Activated gamma-delta T cell treated with Interleukin-2 at 50 U/mL for 16 hours (primary cell): ENCODE results near the gene MARF1.
"Not testable (repeated sequence)": the region's sequence is repeated elsewhere in the genome, so short reads cannot be mapped to it uniquely, and the experiment has no call there.

Experiments used
- DNase-seq: peaks from one replicate; pipeline ENCODE4 v3.0.0-alpha.2; 2020

Gene MARF1

GRCh38 chr16:15620611-15621195, 22.3 kb downstream of the MARF1 start:
- DNase-seq: no peak

DNA sequence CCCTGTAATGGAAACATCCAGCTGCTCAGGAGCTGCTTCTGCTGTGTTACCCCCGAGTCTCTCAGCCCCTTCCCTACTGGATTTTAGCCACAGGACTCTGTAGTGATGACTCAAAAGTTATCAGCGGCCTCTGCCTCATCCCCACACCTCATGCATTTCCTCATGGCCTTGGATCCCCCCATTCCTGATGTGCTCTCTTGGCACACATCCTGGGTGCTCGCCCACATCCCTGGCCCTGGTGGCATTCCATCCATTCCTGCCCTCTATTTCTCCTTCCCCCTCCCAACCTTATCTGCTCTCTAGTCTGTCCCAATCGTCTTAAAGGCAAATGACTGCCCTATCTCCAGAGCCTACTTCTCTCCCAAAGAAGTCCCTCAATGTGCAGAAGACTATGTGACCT, 24.6 kb downstream of the MARF1 start:
- no peak for DNase-seq

- DNase-seq: no peak
Observed at GRCh38 chr16:15617901-15618300, 25.1 kb downstream of the MARF1 start.

- DNase-seq: no peak
Observed at GRCh38 chr16:15616475-15617165, 26.3 kb downstream of the MARF1 start.

DNA sequence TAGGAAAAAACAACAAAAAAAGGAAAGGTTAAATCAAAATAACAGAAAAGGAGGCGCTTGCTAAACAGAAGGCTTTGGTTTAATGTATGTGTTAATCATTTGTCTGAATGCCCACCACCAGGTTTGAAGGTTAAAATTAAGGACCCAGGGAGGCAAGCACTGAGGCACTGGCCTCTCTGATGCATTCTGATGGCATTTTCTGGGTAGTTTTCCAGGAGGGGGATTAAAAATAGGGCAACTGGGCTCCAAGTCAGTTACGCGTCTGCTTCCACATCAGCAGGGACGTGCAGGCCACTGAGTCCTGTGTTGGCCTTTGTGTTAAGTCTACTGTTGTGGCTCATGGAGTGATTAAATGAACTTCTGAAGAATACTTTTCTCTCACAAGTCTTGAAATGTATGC, 26.9 kb downstream of the MARF1 start:
- DNase-seq: no peak

- DNase-seq: no peak
Observed at GRCh38 chr16:15613676-15614075, 29.3 kb downstream of the MARF1 start.

GRCh38 chr16:15611610-15612009, 31.3 kb downstream of the MARF1 start:
- DNase-seq: no peak

DNA sequence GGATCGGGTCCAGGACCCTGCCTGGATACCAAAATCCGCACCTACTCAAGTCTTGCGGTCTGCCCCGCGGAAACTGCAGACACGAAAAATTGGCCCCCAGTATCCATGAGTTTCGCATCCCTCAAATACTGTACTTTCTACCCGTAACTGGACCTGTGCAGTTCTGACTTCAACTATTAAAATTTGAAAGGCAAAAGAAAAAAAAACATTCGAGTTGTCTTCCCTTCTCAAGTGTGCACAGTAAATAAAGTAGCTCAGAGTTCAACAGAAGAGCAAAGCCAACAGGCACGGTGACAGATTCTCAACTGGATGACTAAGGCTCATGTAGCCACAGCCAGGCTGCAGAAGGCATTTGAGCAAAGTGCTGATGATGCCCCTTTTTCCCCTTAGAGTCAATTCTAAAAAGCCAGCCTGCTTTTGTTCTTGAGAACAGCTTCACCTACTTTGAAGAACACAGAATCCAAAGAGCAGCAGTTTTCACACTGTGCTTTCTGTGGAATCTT, 32.5 kb downstream of the MARF1 start:
- DNase-seq: no peak

DNA sequence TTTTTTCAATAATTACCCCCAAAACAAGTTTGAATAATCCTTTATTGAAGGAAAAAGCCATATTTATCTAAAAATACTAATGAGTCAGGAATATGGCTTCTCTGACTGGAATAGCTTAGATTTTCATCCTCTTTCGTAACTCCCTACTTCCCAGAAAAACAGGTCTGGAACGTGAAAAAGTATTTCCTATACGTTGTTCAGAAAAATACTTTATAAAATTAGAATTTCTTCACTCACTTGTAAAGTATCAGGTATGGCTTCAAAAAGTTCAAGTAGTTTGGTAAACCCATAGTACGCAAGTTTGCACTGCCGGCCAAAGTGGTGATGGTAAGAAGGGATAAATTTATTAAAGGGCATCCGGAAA, 33.7 kb downstream of the MARF1 start:
- no peak for DNase-seq

GRCh38 chr16:15608398-15609285, 34.3 kb downstream of the MARF1 start:
- DNase-seq: no peak

DNA sequence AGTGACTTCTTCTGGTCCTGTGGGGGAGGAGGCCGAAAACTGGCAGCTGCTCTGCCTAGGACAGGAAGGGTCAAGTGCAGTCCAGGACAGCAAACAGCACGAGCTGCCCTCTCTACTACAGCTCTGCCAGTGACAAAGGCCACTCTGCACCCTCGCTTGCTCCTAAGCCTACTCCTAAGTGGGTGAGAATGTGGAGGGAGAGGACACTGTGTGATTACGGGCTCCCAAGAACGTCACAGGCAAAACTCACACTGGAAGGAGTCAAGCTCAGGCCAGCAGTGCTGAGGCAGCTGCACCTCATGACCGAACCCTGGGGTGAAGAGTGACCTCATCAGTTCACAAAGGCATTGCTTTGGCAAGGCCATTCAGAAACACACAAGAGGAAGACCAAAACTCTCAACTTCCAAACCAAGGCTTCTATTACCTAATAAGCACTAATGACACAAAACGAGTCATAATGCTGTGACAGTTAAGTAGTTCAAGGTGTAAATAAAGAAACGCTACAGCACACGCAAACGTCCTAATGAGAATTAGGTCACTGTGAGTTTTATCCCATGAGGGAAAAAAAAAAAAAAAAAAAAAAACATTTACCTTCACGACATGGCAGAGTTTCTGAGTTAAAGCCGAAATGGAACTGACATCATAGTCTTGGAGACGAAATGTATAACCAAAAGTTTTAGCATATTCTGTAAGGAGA, 35.1 kb downstream of the MARF1 start:
- no peak for DNase-seq

DNA sequence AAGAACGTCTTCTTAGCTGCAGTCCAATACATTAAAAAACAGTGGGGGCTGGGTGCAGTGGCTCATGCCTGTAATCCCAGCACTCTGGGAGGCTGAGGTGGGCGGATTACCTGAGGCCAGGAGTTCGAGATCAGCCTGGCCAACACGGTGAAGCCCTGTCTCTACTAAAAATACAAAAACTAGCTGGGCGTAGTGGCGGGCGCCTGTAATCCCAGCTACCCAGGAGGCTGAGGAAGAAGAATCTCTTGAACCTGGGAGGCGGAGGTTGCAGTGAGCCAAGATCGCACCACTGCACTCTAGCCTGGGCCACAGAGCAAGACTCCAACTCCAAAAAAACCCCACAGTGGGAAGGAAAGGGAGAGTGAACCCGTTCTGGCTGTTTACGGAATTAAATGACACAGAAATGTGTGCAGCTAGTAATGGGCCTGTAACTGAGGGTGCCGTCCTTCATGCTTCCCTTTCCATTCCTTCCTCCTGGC, 35.7 kb downstream of the MARF1 start:
- DNase-seq: not testable (repeated sequence)

- DNase-seq: no peak
Observed at GRCh38 chr16:15606518-15607220, 36.3 kb downstream of the MARF1 start.

GRCh38 chr16:15605839-15606517, 37.0 kb downstream of the MARF1 start:
- DNase-seq: no peak

- no peak for DNase-seq
Observed at GRCh38 chr16:15604460-15605440, 38.2 kb downstream of the MARF1 start.

- DNase-seq: no peak
Observed at GRCh38 chr16:15602285-15603044, 40.5 kb downstream of the MARF1 start.

- DNase-seq: no peak
Observed at GRCh38 chr16:15601212-15601879, 41.6 kb downstream of the MARF1 start.

DNA sequence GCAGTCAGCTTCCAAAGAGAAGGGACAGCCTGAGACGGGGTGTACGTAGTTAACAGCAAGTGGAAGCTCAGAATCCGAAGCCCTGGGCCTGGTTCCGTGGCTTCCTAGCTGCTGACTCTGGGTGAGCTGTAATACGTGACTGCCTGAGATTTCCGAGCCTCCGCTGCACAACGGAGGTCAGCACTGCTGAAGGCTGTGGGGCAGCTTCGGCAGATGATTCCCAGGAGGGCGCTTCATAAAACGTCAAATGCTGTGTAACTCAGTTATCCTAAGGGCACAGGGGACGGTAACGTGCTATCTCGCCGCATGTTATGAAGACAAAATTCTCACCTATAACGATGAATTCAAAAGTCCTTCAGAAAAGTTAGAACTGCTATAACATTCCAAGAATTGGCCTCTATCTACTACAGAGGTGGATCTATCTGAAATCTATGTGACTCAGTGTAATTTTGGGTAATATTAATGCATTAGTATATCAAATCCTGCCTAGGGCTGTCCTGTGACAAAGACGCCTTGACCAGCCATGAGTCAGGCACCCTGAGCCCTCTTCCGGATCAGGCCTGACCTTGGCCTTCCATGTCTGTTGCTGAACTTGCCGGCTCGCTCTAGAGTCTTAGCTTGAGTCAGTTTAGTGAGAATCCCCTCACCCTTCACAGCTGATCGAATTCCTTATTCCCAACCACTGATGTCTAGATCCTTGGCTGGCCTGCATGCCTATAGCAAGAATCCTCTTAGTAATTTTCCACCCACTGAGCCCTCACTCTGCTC, 43.5 kb downstream of the MARF1 start:
- DNase-seq: no peak
